ENCODE results near the gene TMEM18.

GRCh38 chr2:725468-725867, 48.3 kb upstream of the TMEM18 start:
- TF ChIP-seq POLR2AphosphoS5 (IDR thresholded peaks at IDR 0.05; ENCODE audit: borderline replicate concordance, low read depth, low read length) (no peak), EZH2 (IDR thresholded peaks at IDR 0.05) (no peak)

All from SK-N-MC (cell line).